HG03280 (cell line): ENCODE data around the gene PAM16.

Experiments
- ATAC-seq: cut with Tn5 transposase; IDR thresholded peaks from one replicate; pipeline ENCODE4 v1.9.1; 2021; ENCODE audit warnings: mild to moderate bottlenecking, moderate library complexity; ENCODE audit not compliant: unreplicated experiment

PAM16 gene

DNA sequence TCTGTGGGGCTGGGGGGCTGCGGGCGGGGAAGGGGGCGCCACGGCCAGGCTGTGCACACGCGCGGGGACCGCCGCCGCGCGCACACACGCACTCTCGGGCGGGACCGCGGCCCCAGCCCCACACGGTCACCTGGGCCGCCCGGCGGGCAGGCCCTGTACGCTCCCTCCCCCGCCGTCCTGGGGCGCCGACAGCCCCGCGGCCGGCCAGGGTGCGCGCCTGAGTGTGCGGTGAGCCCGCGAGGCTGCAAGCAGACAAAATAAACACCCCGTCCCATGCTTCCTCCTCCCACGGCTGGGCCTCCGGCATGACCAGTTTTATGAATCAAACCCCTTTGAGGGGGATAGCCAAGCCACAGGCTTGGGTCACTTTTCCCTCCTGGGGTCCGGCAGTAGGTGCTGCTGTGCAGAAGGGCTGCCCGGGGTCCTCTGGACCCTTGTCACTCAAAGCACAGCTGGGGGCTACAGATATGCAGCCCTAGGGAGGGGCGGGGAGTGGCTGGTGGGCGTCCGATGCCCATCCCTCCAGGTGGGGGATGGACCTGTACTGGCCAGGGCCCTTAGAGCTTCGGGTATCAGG lies 21.0 kb upstream of the PAM16 start:
- no peak for ATAC-seq

DNA sequence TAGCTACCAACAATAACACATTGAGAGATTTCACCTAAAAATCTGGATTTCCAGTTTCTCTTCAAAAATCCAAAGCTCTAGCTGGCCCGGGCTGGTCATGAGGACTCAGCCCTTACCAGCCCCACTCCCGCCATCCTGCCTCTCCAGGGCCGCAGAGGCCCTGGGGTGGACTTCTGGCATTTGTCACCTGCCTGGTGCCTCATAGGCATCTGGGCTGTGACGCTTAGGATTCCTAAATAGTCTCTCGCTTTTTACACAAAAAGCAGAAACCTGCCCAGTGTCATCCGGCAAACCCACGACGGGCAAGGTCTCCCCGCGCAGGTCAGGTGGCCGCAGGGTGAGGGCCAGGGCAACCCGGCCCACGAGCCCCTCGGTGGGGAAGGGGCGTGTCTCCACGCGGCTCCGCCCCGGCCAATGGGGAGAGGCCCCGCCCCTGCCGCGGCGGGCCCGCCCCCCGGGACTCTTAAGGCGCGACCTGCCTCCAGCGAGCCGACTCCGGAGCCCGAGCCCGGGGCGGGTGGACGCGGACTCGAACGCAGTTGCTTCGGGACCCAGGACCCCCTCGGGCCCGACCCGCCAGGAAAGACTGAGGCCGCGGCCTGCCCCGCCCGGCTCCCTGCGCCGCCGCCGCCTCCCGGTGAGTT lies 20.4 kb upstream of the PAM16 start, which contains the start of gene VASN:
Gene VASN (plus strand): TSS at position 492 of the 644 bp plus-strand sequence. CDS start 9,030 bp downstream, outside the sequence.
- no peak for ATAC-seq

DNA sequence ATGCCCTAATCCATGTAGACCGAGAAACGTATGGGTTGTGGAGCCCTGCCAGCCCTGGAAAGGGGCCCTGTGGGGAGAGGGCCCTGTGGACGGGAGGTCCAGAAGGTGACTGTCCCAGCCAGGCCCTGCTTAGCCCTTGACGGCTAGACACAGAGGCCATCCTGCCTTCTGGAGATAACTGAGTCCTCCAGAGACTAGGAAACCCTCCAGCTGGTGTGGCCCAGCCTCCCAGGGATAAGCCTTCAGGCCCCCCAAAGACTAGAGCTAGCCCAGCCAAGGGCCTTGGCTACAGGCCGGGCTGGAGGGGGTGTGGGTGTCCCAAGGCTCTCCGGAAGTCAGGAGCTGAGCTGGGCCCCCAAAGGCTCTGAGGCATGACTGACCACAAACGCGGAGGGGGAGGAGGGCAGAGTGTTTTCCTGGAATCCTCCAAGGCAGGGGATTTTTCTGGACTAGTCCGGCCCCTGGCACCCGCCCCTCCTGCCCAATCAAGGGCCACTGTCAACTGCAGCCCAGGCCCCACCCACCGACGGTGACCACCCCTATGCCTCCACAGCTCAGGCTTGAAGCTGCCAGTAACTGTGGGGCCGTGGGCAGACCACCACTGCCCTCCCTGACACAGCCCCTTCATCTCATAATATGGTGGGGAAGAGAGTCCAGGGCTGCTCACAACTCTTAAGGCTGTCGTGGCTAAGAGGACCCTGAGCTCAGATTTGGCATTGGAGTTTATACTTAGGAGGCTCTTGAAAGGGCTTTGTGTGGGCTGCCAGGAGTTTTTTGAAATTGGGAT lies 19.6 kb upstream of the PAM16 start:
- ATAC-seq = no peak

GRCh38 chr16:4370151-4370550 lies 19.0 kb upstream of the PAM16 start:
- ATAC-seq = no peak

GRCh38 chr16:4369007-4369733 lies 18.0 kb upstream of the PAM16 start:
- ATAC-seq = no peak

DNA sequence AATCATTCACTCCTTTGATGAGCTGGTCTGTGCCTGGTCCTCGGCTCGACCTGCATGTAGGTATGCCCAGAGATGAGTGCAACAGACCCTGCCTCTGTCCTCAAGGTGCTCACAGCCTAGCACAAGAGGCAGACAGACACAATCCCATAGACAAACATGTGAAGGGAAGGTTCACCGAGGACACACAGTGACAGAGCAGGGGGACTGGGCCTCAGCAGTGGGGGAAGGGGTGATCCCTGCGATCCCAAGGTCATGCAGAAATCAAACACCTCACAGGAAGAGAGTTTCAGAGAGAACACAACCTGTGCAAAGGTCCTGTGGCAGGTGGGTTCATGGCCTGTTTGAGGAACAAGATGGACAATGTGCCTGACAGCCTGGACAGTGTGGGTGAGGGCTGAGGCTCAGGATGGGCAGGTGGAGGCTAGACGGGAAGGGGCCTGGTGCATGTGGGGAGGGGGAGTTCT lies 16.3 kb upstream of the PAM16 start:
- no peak for ATAC-seq

DNA sequence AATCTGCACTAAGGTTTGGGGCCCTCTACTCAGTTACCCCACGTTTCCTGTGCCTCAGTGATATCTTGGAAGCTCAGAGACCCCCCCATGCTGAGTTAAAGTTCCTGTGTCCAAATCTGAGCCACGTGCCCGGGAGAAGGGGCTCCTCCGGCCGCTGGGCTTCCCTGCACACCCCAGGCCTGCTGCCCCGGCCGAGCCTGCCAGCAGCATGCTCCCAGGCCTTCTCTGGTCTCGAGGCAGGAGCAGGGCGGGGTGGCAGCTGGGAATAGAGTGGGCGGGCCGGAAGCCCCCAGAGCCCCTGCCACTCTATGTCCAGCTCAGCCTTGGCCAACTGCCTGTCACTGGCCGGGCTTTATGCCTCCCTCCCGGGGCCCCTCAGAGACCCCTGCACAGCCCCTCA lies 14.9 kb upstream of the PAM16 start:
- no peak for ATAC-seq

GRCh38 chr16:4365615-4366014 lies 14.5 kb upstream of the PAM16 start:
- ATAC-seq = no peak

DNA sequence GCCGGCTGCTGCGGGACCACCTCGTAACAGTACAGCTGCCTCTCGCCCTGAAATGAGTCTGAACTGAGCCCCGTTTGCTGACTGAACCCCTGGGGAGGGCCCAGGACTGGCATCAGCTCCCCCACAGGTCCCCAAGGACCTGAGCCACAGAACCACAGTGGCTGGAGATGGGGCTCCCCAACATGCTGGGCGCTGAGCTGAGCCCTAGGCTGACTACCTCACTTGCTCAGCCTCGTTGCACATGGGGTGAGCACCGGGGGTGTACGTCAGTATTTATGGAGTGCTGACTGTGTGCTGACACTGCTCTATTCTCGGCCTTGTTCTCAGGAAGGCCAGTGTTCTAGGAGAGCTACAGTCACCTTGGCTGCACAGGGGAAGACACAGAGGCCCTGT lies 13.9 kb upstream of the PAM16 start:
- ATAC-seq = no peak

- no peak for ATAC-seq
Measured at GRCh38 chr16:4364196-4365013, 13.3 kb upstream of the PAM16 start.

DNA sequence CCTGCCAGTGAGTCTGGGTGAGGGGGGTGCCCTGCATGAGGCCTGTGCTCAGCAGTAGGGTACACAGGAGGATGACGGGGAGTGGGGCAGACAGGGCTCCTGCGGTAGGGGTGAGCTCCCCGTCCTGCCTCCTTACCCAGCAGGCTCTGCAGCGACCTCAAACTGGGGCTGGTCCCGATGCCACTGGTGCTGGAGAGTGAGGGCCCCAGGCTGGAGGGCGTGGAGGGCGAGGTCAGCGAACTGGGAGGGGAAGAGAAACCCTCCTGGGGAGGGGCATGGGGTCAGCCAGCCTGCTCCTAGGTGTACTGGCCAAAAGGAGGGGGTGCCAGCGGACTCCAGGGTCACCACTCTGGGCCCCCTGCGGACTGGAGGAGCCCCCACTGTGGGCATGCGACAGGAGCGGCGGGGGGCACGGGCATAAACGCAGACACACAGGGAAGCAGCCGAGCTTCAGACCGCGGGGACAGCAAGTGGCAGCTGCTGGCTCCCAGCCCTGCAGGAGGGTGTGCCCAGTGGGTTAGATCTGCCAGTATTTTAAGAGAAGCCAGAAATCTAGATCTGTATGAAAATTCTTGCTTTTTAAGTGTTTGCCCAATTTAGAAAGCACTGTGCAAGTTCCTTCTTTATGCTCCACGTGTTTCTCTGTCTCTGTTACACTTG lies 11.5 kb upstream of the PAM16 start:
- no peak for ATAC-seq

GRCh38 chr16:4361944-4362311 lies 10.8 kb upstream of the PAM16 start:
- no peak for ATAC-seq

GRCh38 chr16:4361033-4361943 lies 10.2 kb upstream of the PAM16 start:
- no peak for ATAC-seq

GRCh38 chr16:4360538-4361021 lies 9.5 kb upstream of the PAM16 start:
- ATAC-seq = no peak

GRCh38 chr16:4359914-4360313 lies 8.8 kb upstream of the PAM16 start:
- no peak for ATAC-seq

DNA sequence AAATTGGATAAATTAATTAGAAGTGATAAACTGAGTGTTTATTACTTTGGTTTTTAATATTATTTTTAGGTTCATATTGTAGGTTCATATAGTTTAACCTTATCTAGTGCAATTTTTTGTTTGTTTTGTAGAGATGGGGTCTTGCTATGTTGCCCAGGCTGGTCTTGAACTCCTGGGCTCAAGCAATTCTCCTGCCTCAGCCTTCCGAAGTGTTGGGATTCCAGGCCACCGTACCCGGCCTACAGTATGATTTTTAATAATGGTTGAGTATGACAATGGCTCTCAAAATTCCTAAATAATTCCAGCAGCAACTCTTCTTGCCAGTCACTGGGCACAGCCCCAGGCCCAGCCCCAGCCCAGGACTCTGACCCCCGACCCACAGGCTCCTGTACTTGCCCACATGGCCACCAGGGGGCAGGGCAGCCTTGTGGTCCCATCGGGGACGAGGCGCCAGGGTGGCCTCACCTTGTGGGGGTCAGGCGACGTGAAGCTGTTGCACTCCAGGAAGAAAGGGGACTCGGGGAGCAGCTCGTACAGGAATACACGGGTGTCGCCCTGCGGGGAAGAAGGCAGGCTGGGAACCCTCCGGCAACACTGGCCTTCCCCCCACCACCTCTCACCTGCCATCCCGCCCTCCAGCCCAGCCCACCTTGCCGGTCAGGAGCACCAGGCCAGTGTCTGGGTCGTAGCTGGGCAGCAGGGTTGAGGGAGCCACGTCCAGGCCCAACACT lies 7.9 kb upstream of the PAM16 start:
- no peak for ATAC-seq

DNA sequence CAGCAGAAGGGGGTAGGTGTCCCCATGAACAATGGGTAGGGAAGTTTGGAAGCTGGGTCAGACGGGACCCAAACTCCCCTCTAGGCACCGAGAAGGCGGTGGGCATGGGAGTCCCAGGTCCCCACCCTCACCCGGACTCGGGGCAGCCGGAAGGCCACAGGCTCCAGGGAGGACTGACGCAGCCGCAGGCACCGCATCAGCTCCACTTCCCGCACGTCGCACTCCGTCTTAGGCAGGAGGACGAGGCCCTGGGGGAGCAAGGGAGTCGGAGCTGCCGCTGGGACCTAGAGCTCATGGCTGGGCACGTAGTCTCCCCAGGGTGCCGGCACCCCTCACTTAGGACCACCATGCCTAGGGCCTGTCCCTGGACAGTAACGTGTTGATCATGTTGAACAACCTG lies 7.1 kb upstream of the PAM16 start:
- ATAC-seq = no peak

GRCh38 chr16:4356820-4357219 lies 5.7 kb upstream of the PAM16 start:
- no peak for ATAC-seq
